Ectodermal cell (in vitro differentiated cells): ENCODE data around the gene RTN3.
"Not testable (repeated sequence)": the region's sequence is repeated elsewhere in the genome, so short reads cannot be mapped to it uniquely, and the experiment has no call there.

Source experiments
- H3K27ac ChIP-seq: 2 replicates; pipeline ENCODE4 v1.7.0; 2013; ENCODE audit warnings: mild to moderate bottlenecking, low read depth, low read length; ENCODE audit not compliant: insufficient read depth, poor library complexity, severe bottlenecking
- H3K27me3 ChIP-seq: 2 replicates; pipeline ENCODE4 v1.7.0; 2013; ENCODE audit warnings: mild to moderate bottlenecking, low read length; ENCODE audit not compliant: insufficient read depth, control insufficient read depth, poor library complexity, severe bottlenecking
- H3K36me3 ChIP-seq: one replicate; pipeline ENCODE4 v1.7.0; 2013; ENCODE audit warnings: low read length; ENCODE audit not compliant: control insufficient read depth, insufficient read depth
- H3K4me1 ChIP-seq: one replicate; pipeline ENCODE4 v1.7.0; 2013; ENCODE audit warnings: low read length; ENCODE audit not compliant: control insufficient read depth, insufficient read depth
- H3K4me3 ChIP-seq: 2 replicates; pipeline ENCODE4 v1.7.0; 2013; ENCODE audit warnings: low read depth, low read length, control low read depth; ENCODE audit not compliant: insufficient read depth
- H3K9me3 ChIP-seq: 2 replicates; pipeline ENCODE4 v1.7.0; 2013; ENCODE audit warnings: mild to moderate bottlenecking, low read length, moderate library complexity; ENCODE audit not compliant: control insufficient read depth
- WGBS, 2 experiments: methylation state at CpG; one replicate each; pipeline ENCODE4 v1.1.7; 2013; ENCODE audit warnings: missing lambda C conversion rate in 2 of 2; 5-methylcytosine and 5-hydroxymethylcytosine counted together

RTN3 gene

DNA sequence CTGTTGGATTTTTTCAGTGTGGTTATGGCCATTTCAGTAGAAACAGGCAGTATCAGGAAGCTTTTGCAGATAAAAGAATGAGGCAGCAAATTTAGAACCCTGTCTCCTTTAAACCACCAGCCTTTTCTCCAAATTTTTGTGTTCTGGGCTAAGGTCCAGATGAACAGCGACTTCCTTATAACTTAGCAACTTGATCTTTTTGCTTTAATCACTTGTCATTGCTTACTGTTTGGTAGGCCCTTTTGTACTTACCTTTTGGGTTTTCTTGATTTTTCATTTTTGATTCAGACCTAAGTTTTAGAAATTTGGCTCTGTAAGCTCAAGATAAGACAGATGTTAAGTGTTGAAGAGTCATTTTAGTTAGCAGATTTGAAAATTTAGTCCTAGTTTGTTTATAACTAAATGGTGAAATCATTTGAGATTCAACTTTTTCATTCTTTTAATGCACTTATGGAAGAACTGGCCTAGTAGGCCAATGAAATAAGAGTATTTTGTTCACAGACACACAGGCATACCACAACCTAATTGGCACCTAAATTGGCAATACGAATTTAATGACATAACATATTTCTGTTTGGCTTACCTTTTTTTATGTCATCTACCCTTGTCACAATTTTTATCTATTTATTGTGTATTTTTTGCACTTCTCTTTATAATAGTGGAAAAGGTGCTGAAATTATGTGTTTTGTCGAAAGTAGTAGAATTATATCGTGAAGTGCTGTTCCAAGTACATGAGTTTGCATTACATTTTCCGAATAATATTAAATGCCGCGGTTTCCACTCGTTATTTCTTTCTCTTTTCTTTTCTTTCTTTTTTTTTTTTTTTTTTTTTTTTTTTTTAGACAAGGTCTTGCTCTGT is 2.1 kb downstream of the RTN3 start:
- Histone ChIP-seq H3K27ac (peak overlapping the region; percentile 85), H3K4me1 (peaks cover 7% of the 10 kb centered on the region), H3K27me3 (no peaks in the 10 kb centered on the region), H3K4me3 (peak overlapping the region; percentile 57), H3K9me3 (no peaks in the 10 kb centered on the region), H3K36me3 (no peaks in the 10 kb centered on the region)
- 78 to 85% methylated on average over 4 to 8 of the region's 8 CpGs for WGBS, 2 experiments

DNA sequence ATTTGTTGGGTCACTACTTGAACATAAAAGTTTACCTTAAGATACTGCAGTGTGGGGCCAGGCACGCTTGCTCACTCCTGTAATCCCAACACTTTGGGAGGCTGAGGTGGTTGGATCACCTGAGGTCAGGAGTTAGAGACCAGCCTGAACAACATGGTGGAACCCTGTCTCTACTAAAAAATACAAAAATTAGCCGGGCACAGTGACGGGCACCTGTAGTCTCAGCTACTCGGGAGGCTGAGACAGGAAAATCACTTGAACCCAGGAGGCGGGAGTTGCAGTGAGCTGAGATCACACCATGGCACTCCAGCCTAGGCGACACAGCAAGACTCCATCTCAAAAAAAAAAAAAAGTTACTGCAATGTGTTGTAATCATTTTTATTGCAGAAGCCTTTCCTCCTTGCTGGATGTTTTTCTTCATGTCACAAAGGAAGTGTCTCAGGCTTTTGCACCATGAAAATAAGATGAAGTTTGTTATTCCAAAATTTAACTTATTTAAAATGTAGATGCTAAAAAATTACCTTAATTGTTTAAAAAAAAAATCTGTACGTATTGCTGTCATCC is 3.9 kb downstream of the RTN3 start:
- not testable (repeated sequence) for H3K36me3 ChIP-seq, H3K4me1 ChIP-seq, H3K4me3 ChIP-seq, H3K9me3 ChIP-seq, H3K27ac ChIP-seq, H3K27me3 ChIP-seq
- 90 to 92% methylated on average over 5 to 7 of the region's 7 CpGs for WGBS, 2 experiments

DNA sequence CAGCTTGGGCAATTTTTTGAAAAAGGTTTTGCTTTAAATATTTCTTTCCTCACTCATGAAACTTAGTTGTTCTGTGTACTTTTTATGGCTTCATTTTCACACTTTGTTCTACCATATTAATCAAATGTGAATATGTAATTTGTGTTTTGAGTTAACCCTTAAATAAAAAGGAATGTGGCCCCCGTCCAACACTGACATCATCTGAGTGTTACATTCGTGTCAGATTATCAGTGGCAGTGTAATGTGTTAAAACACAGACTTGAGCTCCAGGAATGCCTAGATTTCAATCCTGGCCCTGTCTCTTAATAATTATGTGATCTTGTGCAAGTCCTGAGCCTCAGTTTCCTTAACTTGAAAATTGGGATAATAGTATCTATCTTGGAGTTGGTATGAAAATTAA is 5.6 kb downstream of the RTN3 start:
- no peaks in the 10 kb centered on the region for H3K36me3 ChIP-seq
- no peak overlapping the region for H3K27ac ChIP-seq
- no peaks in the 10 kb centered on the region for H3K4me1 ChIP-seq
- H3K9me3 ChIP-seq = no peaks in the 10 kb centered on the region
- no peaks in the 10 kb centered on the region for H3K27me3 ChIP-seq
- 92 to 99% methylated on average over 2 of the region's 2 CpGs for WGBS, 2 experiments
- no peak overlapping the region for H3K4me3 ChIP-seq

- no peaks in the 10 kb centered on the region for H3K4me1 ChIP-seq
These were observed 6.5 kb downstream of the RTN3 start for GRCh38 chr11:63687845-63688244.

DNA sequence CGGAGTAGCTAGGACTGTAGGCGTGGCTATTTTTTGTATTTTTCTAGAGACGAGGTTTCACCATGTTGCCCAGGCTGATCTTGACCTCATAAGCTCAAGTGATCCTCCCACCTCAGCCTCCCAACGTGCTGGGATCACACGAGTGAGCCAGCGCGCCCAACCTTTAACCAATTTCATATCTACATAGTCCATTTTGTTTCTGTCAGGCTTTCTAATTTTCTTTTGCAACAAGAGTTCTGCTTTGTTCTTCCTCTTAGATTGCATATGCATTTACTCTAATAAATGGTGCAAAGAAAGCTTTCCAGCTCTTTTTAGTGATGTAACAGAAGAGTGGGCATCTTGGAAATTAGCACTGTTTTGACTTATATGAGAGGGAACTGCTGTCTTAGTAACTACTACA is 13.3 kb downstream of the RTN3 start:
- H3K27ac ChIP-seq = no peak overlapping the region
- WGBS, 2 experiments = 93 to 96% methylated on average over 7 of the region's 7 CpGs
- peaks cover 5% of the 10 kb centered on the region for H3K4me1 ChIP-seq
- no peaks in the 10 kb centered on the region for H3K36me3 ChIP-seq
- H3K27me3 ChIP-seq = no peaks in the 10 kb centered on the region
- no peak overlapping the region for H3K4me3 ChIP-seq
- no peaks in the 10 kb centered on the region for H3K9me3 ChIP-seq

More at GRCh38 chr11:63687845-63688244, 6.5 kb downstream of the RTN3 start:
- H3K4me3 ChIP-seq = no peak overlapping the region
- H3K36me3 ChIP-seq = no peaks in the 10 kb centered on the region
- H3K27ac ChIP-seq = no peak overlapping the region
- WGBS, 2 experiments = 73 to 80% methylated on average over 1 of the region's 1 CpG
- no peaks in the 10 kb centered on the region for H3K9me3 ChIP-seq
- no peaks in the 10 kb centered on the region for H3K27me3 ChIP-seq

- Histone ChIP-seq H3K36me3 (no peaks in the 10 kb centered on the region), H3K4me3 (no peak overlapping the region), H3K9me3 (no peaks in the 10 kb centered on the region), H3K27ac (no peak overlapping the region), H3K27me3 (no peaks in the 10 kb centered on the region), H3K4me1 (peaks cover 5% of the 10 kb centered on the region)
- WGBS, 2 experiments = 87 to 89% methylated on average over 11 of the region's 11 CpGs
These were observed 17.9 kb downstream of the RTN3 start for GRCh38 chr11:63698976-63699733.

GRCh38 chr11:63699896-63700295 is 18.6 kb downstream of the RTN3 start:
- H3K4me3 ChIP-seq = no peak overlapping the region
- no peaks in the 10 kb centered on the region for H3K36me3 ChIP-seq
- H3K27ac ChIP-seq = no peak overlapping the region
- no peaks in the 10 kb centered on the region for H3K27me3 ChIP-seq
- H3K9me3 ChIP-seq = no peaks in the 10 kb centered on the region
- 92 to 95% methylated on average over 1 of the region's 1 CpG for whole genome bisulfite sequencing, 2 experiments
- peaks cover 5% of the 10 kb centered on the region for H3K4me1 ChIP-seq

DNA sequence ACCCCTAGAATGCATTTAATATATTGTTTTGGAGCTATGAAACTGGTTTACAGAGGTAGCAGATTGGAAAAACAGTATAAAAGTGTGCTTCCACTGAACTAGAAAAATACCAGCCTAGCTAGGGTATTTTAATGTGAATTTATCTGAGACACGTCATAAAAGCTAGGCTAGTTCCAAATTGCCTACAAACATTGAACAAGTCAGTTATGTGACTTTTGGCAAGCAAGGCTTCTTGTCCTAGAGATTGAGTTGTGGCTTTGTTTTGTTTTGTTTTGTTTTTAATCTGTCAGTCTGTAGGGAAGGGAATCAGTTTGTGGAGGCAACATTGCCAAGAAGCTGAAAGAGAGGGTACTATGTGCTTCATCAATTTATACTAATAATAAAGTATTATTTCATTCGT is 24.2 kb downstream of the RTN3 start:
- Histone ChIP-seq H3K9me3 (no peaks in the 10 kb centered on the region), H3K4me1 (no peaks in the 10 kb centered on the region), H3K27ac (no peak overlapping the region), H3K4me3 (no peak overlapping the region), H3K27me3 (no peaks in the 10 kb centered on the region), H3K36me3 (no peaks in the 10 kb centered on the region)
- 90 to 100% methylated on average over 1 of the region's 2 CpGs for WGBS, 2 experiments

GRCh38 chr11:63708764-63709163 is 27.5 kb downstream of the RTN3 start:
- no peaks in the 10 kb centered on the region for H3K27me3 ChIP-seq
- 71% methylated on average over 1 of the region's 1 CpG; no CpG with 5 or more reads in 1 of the 2 experiments for WGBS, 2 experiments
- no peaks in the 10 kb centered on the region for H3K36me3 ChIP-seq
- H3K27ac ChIP-seq = no peak overlapping the region
- H3K4me3 ChIP-seq = no peak overlapping the region
- H3K9me3 ChIP-seq = no peaks in the 10 kb centered on the region
- H3K4me1 ChIP-seq = no peaks in the 10 kb centered on the region

DNA sequence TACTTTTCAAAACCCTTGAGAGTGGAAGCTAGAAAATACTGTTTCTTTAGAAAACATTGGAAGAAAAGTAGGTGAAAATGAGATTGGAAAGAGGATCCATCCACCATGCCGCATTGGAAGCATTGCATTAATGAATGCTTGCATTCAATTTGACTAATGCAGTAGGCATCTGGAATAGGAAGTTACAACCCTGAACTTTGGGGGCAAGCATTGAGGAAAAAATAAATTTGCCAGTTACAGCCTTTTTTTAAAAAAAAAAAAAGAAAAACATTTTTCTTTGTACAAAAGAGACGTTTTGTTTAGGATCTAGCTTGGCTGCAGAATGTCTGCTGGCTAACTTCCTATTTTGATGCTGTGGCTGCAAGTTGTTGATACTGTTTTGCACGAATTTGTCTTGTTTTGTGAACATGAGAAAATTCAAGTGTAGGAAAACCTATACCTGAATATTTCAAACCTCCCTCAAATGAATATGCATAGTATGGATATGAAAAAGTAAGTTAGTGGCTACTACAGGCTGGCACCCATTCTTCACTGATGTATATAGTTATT is 28.1 kb downstream of the RTN3 start:
- Histone ChIP-seq H3K27ac (no peak overlapping the region), H3K4me1 (no peaks in the 10 kb centered on the region), H3K9me3 (no peaks in the 10 kb centered on the region), H3K36me3 (no peaks in the 10 kb centered on the region), H3K4me3 (no peak overlapping the region), H3K27me3 (no peaks in the 10 kb centered on the region)
- 88 to 97% methylated on average over 2 to 3 of the region's 3 CpGs for WGBS, 2 experiments
